ENCODE data around the gene C4A.
"Not testable (repeated sequence)": the region's sequence is repeated elsewhere in the genome, so short reads cannot be mapped to it uniquely, and the experiment has no call there.

DNA sequence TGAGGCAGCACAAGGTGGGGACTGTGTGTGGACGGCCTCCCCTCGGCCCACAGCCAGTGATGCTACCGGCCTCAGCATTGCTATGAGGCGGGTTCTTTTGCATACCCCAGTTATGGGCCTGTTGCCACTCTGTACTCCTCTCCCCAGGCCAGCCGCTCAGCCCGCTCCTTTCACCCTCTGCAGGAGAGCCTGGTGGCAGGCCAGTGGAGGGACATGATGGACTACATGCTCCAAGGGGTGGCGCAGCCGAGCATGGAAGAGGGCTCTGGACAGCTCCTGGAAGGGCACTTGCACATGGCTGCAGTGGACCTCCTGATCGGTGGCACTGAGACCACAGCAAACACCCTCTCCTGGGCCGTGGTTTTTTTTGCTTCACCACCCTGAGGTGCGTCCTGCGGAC is 25.2 kb downstream of the C4A start:
- TF ChIP-seq, protein P1, sequence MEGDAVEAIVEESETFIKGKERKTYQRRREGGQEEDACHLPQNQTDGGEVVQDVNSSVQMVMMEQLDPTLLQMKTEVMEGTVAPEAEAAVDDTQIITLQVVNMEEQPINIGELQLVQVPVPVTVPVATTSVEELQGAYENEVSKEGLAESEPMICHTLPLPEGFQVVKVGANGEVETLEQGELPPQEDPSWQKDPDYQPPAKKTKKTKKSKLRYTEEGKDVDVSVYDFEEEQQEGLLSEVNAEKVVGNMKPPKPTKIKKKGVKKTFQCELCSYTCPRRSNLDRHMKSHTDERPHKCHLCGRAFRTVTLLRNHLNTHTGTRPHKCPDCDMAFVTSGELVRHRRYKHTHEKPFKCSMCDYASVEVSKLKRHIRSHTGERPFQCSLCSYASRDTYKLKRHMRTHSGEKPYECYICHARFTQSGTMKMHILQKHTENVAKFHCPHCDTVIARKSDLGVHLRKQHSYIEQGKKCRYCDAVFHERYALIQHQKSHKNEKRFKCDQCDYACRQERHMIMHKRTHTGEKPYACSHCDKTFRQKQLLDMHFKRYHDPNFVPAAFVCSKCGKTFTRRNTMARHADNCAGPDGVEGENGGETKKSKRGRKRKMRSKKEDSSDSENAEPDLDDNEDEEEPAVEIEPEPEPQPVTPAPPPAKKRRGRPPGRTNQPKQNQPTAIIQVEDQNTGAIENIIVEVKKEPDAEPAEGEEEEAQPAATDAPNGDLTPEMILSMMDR (conservative IDR thresholded peaks at IDR 0.05; ENCODE audit: low read length): not testable (repeated sequence)
- not testable (repeated sequence) for TF ChIP-seq EZH2phosphoT487 (IDR thresholded peaks at IDR 0.05; ENCODE audit: borderline replicate concordance, low read depth, low read length)
